Ascending aorta (tissue), 2 donors: ENCODE data around the gene MND1. TPM values are rescaled to one million over a fixed set of nuclear protein-coding genes. Genes with fewer than 3 reads are reported as not detected.

Source experiments
- DNase-seq, 2 donors: peaks; one replicate each; pipeline ENCODE4 v3.0.0-alpha.2; 2019; ENCODE audit warnings: low spot score in 2 of 2
- H3K27ac ChIP-seq, 2 donors: fragments of 200-600 bp; sonication (generic); one replicate each; pipeline ENCODE4 v1.5.1; 2016 to 2017; ENCODE audit warnings: mild to moderate bottlenecking in 1 of 2
- H3K27me3 ChIP-seq: fragments of 200-600 bp; sonication (generic); one replicate; pipeline ENCODE4 v1.5.1; 2017
- H3K36me3 ChIP-seq, 2 donors: fragments of 200-600 bp; sonication (generic); one replicate each; pipeline ENCODE4 v1.5.1; 2016
- H3K4me1 ChIP-seq, 2 donors: fragments of 200-600 bp; sonication (generic); one replicate each; pipeline ENCODE4 v1.5.1; 2016 to 2017; ENCODE audit warnings: mild to moderate bottlenecking in 1 of 2
- H3K4me3 ChIP-seq, 2 donors: fragments of 200-600 bp; sonication (generic); one replicate each; pipeline ENCODE4 v1.5.1; 2016 to 2017; ENCODE audit warnings: mild to moderate bottlenecking in 1 of 2
- H3K9me3 ChIP-seq, 2 donors: fragments of 200-600 bp; sonication (generic); one replicate each; pipeline ENCODE4 v1.5.1; 2016
- CTCF ChIP-seq, 3 experiments: fragments of 200-600 bp in 2 of 3; fragments of 450-650 bp in 1 of 3; sonication (generic) in 2 of 3; IDR thresholded peaks; one replicate each; pipeline ENCODE4 v1.5.1; 2016 to 2019; ENCODE audit warnings: antibody characterized with exemption in 3 of 3, mild to moderate bottlenecking in 1 of 3, moderate library complexity in 1 of 3
- intact Hi-C: fragments of 100-400 bp; cut with DNase I; formaldehyde crosslinking; loops from one replicate; pipeline ENCODE4 v1.15.1; 2023
- total RNA-seq: library from RNA; depleted of rRNA; stranded (reverse); fragments of >200 nt; gene quantifications from one replicate; pipeline ENCODE4 v1.1.0, GENCODE V29; 2016

The MND1 gene
- total RNA-seq, 1 donor from 2014 or later = not detected

- DNase-seq = peak; percentile 12 to 74
- peak overlapping the region; percentile 16 to 64 for H3K27ac ChIP-seq
- intact Hi-C loops = no loop called here
- H3K4me1 ChIP-seq = peaks cover 0 to 3% of the 10 kb centered on the region in 2 donors
- H3K36me3 ChIP-seq = no peaks in the 10 kb centered on the region
- H3K4me3 ChIP-seq = no peak overlapping the region
- H3K27me3 ChIP-seq = no peaks in the 10 kb centered on the region
- no peak for TF ChIP-seq CTCF (IDR thresholded peaks at IDR 0.05)
- H3K9me3 ChIP-seq = no peaks in the 10 kb centered on the region
Measured at GRCh38 chr4:153393397-153393796, 48.9 kb downstream of the MND1 start.

- peaks cover 0 to 3% of the 10 kb centered on the region in 2 donors for H3K4me1 ChIP-seq
- no peak for DNase-seq
- no peaks in the 10 kb centered on the region for H3K9me3 ChIP-seq
- intact Hi-C loops = no loop called here
- no peak overlapping the region for H3K4me3 ChIP-seq
- H3K27me3 ChIP-seq = no peaks in the 10 kb centered on the region
- no peaks in the 10 kb centered on the region for H3K36me3 ChIP-seq
- no peak overlapping the region for H3K27ac ChIP-seq
- no peak for TF ChIP-seq CTCF (IDR thresholded peaks at IDR 0.05)
Measured at GRCh38 chr4:153394945-153395344, 50.5 kb downstream of the MND1 start.

GRCh38 chr4:153398713-153399112, 54.2 kb downstream of the MND1 start:
- no peaks in the 10 kb centered on the region for H3K9me3 ChIP-seq
- TF ChIP-seq CTCF (IDR thresholded peaks at IDR 0.05) = no peak
- no peak for DNase-seq
- H3K27ac ChIP-seq = no peak overlapping the region
- H3K27me3 ChIP-seq = no peaks in the 10 kb centered on the region
- intact Hi-C loops = no loop called here
- no peaks in the 10 kb centered on the region for H3K36me3 ChIP-seq
- no peaks in the 10 kb centered on the region for H3K4me1 ChIP-seq
- no peak overlapping the region for H3K4me3 ChIP-seq

GRCh38 chr4:153399358-153399757, 54.9 kb downstream of the MND1 start:
- no peak for TF ChIP-seq CTCF (IDR thresholded peaks at IDR 0.05)
- no peak overlapping the region for H3K27ac ChIP-seq
- H3K36me3 ChIP-seq = no peaks in the 10 kb centered on the region

GRCh38 chr4:153401501-153401900, 57.0 kb downstream of the MND1 start:
- H3K9me3 ChIP-seq = no peaks in the 10 kb centered on the region
- no peak for TF ChIP-seq CTCF (IDR thresholded peaks at IDR 0.05)
- H3K4me1 ChIP-seq = no peaks in the 10 kb centered on the region
- H3K36me3 ChIP-seq = no peaks in the 10 kb centered on the region
- H3K4me3 ChIP-seq = no peak overlapping the region
- no peaks in the 10 kb centered on the region for H3K27me3 ChIP-seq
- intact Hi-C loops = no loop called here
- H3K27ac ChIP-seq = no peak overlapping the region
- DNase-seq = no peak

More at GRCh38 chr4:153399358-153399757, 54.9 kb downstream of the MND1 start:
- intact Hi-C loops = no loop called here
- Histone ChIP-seq H3K9me3 (no peaks in the 10 kb centered on the region), H3K4me3 (no peak overlapping the region), H3K27me3 (no peaks in the 10 kb centered on the region), H3K4me1 (no peaks in the 10 kb centered on the region)
- DNase-seq = no peak

GRCh38 chr4:153402366-153402765, 57.9 kb downstream of the MND1 start:
- no peaks in the 10 kb centered on the region for H3K36me3 ChIP-seq
- DNase-seq = no peak
- H3K27me3 ChIP-seq = no peaks in the 10 kb centered on the region
- H3K4me3 ChIP-seq = no peak overlapping the region
- TF ChIP-seq CTCF (IDR thresholded peaks at IDR 0.05) = no peak
- intact Hi-C loops = no loop called here
- H3K9me3 ChIP-seq = no peaks in the 10 kb centered on the region
- no peak overlapping the region for H3K27ac ChIP-seq
- H3K4me1 ChIP-seq = no peaks in the 10 kb centered on the region
